Measurements from ENCODE around the gene PSPN. TPM values are rescaled to one million over a fixed set of nuclear protein-coding genes. Genes with fewer than 3 reads are reported as not detected.

The PSPN gene
- total and polyA plus RNA-seq, 4 donors, result 1.1 to 3.7 (median 2.9) TPM

- no peak overlapping the region for H3K4me3 ChIP-seq (ENCODE audit: low read depth, low read length)
- peaks cover 19% of the 10 kb centered on the region for H3K4me1 ChIP-seq (ENCODE audit: control insufficient read depth, insufficient read depth, low read length)
- WGBS (ENCODE audit: insufficient coverage), result 90% methylated on average over 26 of the region's 29 CpGs
- no peak for DNase-seq (ENCODE audit: low read depth in 4 of 6, low spot score in 6 of 6)
- H3K9me3 ChIP-seq (ENCODE audit: control insufficient read depth, insufficient read depth, low read length), result no peaks in the 10 kb centered on the region
- H3K27me3 ChIP-seq (ENCODE audit: control insufficient read depth, insufficient read depth, low read length), result no peaks in the 10 kb centered on the region
- H3K27ac ChIP-seq (ENCODE audit: low read depth, low read length), result no peak overlapping the region
- peaks cover 94% of the 10 kb centered on the region for H3K36me3 ChIP-seq (ENCODE audit: control insufficient read depth, insufficient read depth, low read length)
Observed at GRCh38 chr19:6416658-6417405, 41.1 kb upstream of the PSPN start.

GRCh38 chr19:6415591-6416190, 40.0 kb upstream of the PSPN start:
- no peaks in the 10 kb centered on the region for H3K27me3 ChIP-seq (ENCODE audit: control insufficient read depth, insufficient read depth, low read length)
- DNase-seq (ENCODE audit: low read depth in 4 of 6, low spot score in 6 of 6), result no peak
- 92% methylated on average over 26 of the region's 32 CpGs for WGBS (ENCODE audit: insufficient coverage)
- H3K36me3 ChIP-seq (ENCODE audit: control insufficient read depth, insufficient read depth, low read length), result peaks cover 87% of the 10 kb centered on the region
- no peaks in the 10 kb centered on the region for H3K9me3 ChIP-seq (ENCODE audit: control insufficient read depth, insufficient read depth, low read length)
- no peak overlapping the region for H3K4me3 ChIP-seq (ENCODE audit: low read depth, low read length)
- peaks cover 14% of the 10 kb centered on the region for H3K4me1 ChIP-seq (ENCODE audit: control insufficient read depth, insufficient read depth, low read length)
- no peak overlapping the region for H3K27ac ChIP-seq (ENCODE audit: low read depth, low read length)

GRCh38 chr19:6414793-6415590, 39.3 kb upstream of the PSPN start:
- WGBS (ENCODE audit: insufficient coverage), result 90% methylated on average over 46 of the region's 47 CpGs
- Histone ChIP-seq H3K36me3 (ENCODE audit: control insufficient read depth, insufficient read depth, low read length) (peaks cover 80% of the 10 kb centered on the region), H3K4me3 (ENCODE audit: low read depth, low read length) (no peak overlapping the region), H3K27ac (ENCODE audit: low read depth, low read length) (no peak overlapping the region), H3K4me1 (ENCODE audit: control insufficient read depth, insufficient read depth, low read length) (peaks cover 14% of the 10 kb centered on the region), H3K9me3 (ENCODE audit: control insufficient read depth, insufficient read depth, low read length) (no peaks in the 10 kb centered on the region), H3K27me3 (ENCODE audit: control insufficient read depth, insufficient read depth, low read length) (no peaks in the 10 kb centered on the region)
- no peak for DNase-seq (ENCODE audit: low read depth in 4 of 6, low spot score in 6 of 6)

- no peaks in the 10 kb centered on the region for H3K27me3 ChIP-seq (ENCODE audit: control insufficient read depth, insufficient read depth, low read length)
- H3K4me1 ChIP-seq (ENCODE audit: control insufficient read depth, insufficient read depth, low read length), result peaks cover 14% of the 10 kb centered on the region
- DNase-seq (ENCODE audit: low read depth in 4 of 6, low spot score in 6 of 6), result no peak
- 78% methylated on average over 34 of the region's 42 CpGs for WGBS (ENCODE audit: insufficient coverage)
- H3K9me3 ChIP-seq (ENCODE audit: control insufficient read depth, insufficient read depth, low read length), result no peaks in the 10 kb centered on the region
- no peak overlapping the region for H3K4me3 ChIP-seq (ENCODE audit: low read depth, low read length)
- no peak overlapping the region for H3K27ac ChIP-seq (ENCODE audit: low read depth, low read length)
- peaks cover 70% of the 10 kb centered on the region for H3K36me3 ChIP-seq (ENCODE audit: control insufficient read depth, insufficient read depth, low read length)
Observed at GRCh38 chr19:6413721-6414643, 38.2 kb upstream of the PSPN start.

GRCh38 chr19:6413291-6413690, 37.6 kb upstream of the PSPN start:
- Histone ChIP-seq H3K27me3 (ENCODE audit: control insufficient read depth, insufficient read depth, low read length) (no peaks in the 10 kb centered on the region), H3K4me1 (ENCODE audit: control insufficient read depth, insufficient read depth, low read length) (peaks cover 13% of the 10 kb centered on the region), H3K27ac (ENCODE audit: low read depth, low read length) (no peak overlapping the region), H3K36me3 (ENCODE audit: control insufficient read depth, insufficient read depth, low read length) (peaks cover 63% of the 10 kb centered on the region), H3K4me3 (ENCODE audit: low read depth, low read length) (no peak overlapping the region), H3K9me3 (ENCODE audit: control insufficient read depth, insufficient read depth, low read length) (no peaks in the 10 kb centered on the region)
- DNase-seq (ENCODE audit: low read depth in 4 of 6, low spot score in 6 of 6), result no peak
- WGBS (ENCODE audit: insufficient coverage), result no CpG with 5 or more reads among the region's 10 CpGs

- Histone ChIP-seq H3K4me1 (ENCODE audit: control insufficient read depth, insufficient read depth, low read length) (peaks cover 6% of the 10 kb centered on the region), H3K4me3 (ENCODE audit: low read depth, low read length) (no peak overlapping the region), H3K36me3 (ENCODE audit: control insufficient read depth, insufficient read depth, low read length) (peaks cover 56% of the 10 kb centered on the region), H3K27ac (ENCODE audit: low read depth, low read length) (no peak overlapping the region), H3K9me3 (ENCODE audit: control insufficient read depth, insufficient read depth, low read length) (no peaks in the 10 kb centered on the region), H3K27me3 (ENCODE audit: control insufficient read depth, insufficient read depth, low read length) (no peaks in the 10 kb centered on the region)
- WGBS (ENCODE audit: insufficient coverage), result 51% methylated on average over 13 of the region's 15 CpGs
- DNase-seq (ENCODE audit: low read depth in 4 of 6, low spot score in 6 of 6), result peak in 2 of 6 donors; percentile 13 to 27
Observed at GRCh38 chr19:6412447-6413091, 36.8 kb upstream of the PSPN start.

- H3K4me1 ChIP-seq (ENCODE audit: control insufficient read depth, insufficient read depth, low read length), result peaks cover 4% of the 10 kb centered on the region
- no peak for DNase-seq (ENCODE audit: low read depth in 4 of 6, low spot score in 6 of 6)
- H3K36me3 ChIP-seq (ENCODE audit: control insufficient read depth, insufficient read depth, low read length), result peaks cover 50% of the 10 kb centered on the region
- no peaks in the 10 kb centered on the region for H3K27me3 ChIP-seq (ENCODE audit: control insufficient read depth, insufficient read depth, low read length)
- H3K27ac ChIP-seq (ENCODE audit: low read depth, low read length), result no peak overlapping the region
- no peak overlapping the region for H3K4me3 ChIP-seq (ENCODE audit: low read depth, low read length)
- 58% methylated on average over 11 of the region's 12 CpGs for whole genome bisulfite sequencing (ENCODE audit: insufficient coverage)
- no peaks in the 10 kb centered on the region for H3K9me3 ChIP-seq (ENCODE audit: control insufficient read depth, insufficient read depth, low read length)
Observed at GRCh38 chr19:6412061-6412446, 36.3 kb upstream of the PSPN start.

- no peak overlapping the region for H3K27ac ChIP-seq (ENCODE audit: low read depth, low read length)
- no peaks in the 10 kb centered on the region for H3K9me3 ChIP-seq (ENCODE audit: control insufficient read depth, insufficient read depth, low read length)
- peaks cover 4% of the 10 kb centered on the region for H3K4me1 ChIP-seq (ENCODE audit: control insufficient read depth, insufficient read depth, low read length)
- no CpG with 5 or more reads among the region's 6 CpGs for WGBS (ENCODE audit: insufficient coverage)
- no peaks in the 10 kb centered on the region for H3K27me3 ChIP-seq (ENCODE audit: control insufficient read depth, insufficient read depth, low read length)
- no peak for DNase-seq (ENCODE audit: low read depth in 4 of 6, low spot score in 6 of 6)
- no peak overlapping the region for H3K4me3 ChIP-seq (ENCODE audit: low read depth, low read length)
- peaks cover 23% of the 10 kb centered on the region for H3K36me3 ChIP-seq (ENCODE audit: control insufficient read depth, insufficient read depth, low read length)
Observed at GRCh38 chr19:6409346-6409745, 33.6 kb upstream of the PSPN start.

- H3K4me3 ChIP-seq (ENCODE audit: low read depth, low read length), result no peak overlapping the region
- no peak for DNase-seq (ENCODE audit: low read depth in 4 of 6, low spot score in 6 of 6)
- H3K9me3 ChIP-seq (ENCODE audit: control insufficient read depth, insufficient read depth, low read length), result no peaks in the 10 kb centered on the region
- H3K4me1 ChIP-seq (ENCODE audit: control insufficient read depth, insufficient read depth, low read length), result peaks cover 17% of the 10 kb centered on the region
- no peaks in the 10 kb centered on the region for H3K27me3 ChIP-seq (ENCODE audit: control insufficient read depth, insufficient read depth, low read length)
- 90% methylated on average over 3 of the region's 5 CpGs for WGBS (ENCODE audit: insufficient coverage)
- H3K36me3 ChIP-seq (ENCODE audit: control insufficient read depth, insufficient read depth, low read length), result no peaks in the 10 kb centered on the region
- no peak overlapping the region for H3K27ac ChIP-seq (ENCODE audit: low read depth, low read length)
Observed at GRCh38 chr19:6406401-6406800, 30.7 kb upstream of the PSPN start.
